K562 (cell line): ENCODE data around the gene PLA2G4C. TPM values are rescaled to one million over a fixed set of nuclear protein-coding genes. Genes with fewer than 3 reads are reported as not detected.

Experiments
- CHD2 ChIP-seq: IDR thresholded peaks from 2 replicates; pipeline ENCODE4 v1.6.1; 2011; ENCODE audit warnings: low read depth, low read length
- CHD4 ChIP-seq: fragments of 200-600 bp; sonication (generic); IDR thresholded peaks from 3 replicates; pipeline ENCODE4 v1.6.1; 2012; ENCODE audit warnings: low read depth, mild to moderate bottlenecking, mixed read lengths, low read length, inconsistent platforms; ENCODE audit not compliant: insufficient read depth, insufficient replicate concordance, poor library complexity, severe bottlenecking
- HDAC2 ChIP-seq: fragments of 450-650 bp; IDR thresholded peaks from 2 replicates; pipeline ENCODE4 v1.6.1; 2016; ENCODE audit warnings: mild to moderate bottlenecking
- ILK ChIP-seq: fragments of 450-650 bp; IDR thresholded peaks from 2 replicates; pipeline ENCODE4 v1.6.1; 2016; ENCODE audit warnings: missing genetic modification characterization, low read depth, mild to moderate bottlenecking, missing compliant biosample characterization, moderate library complexity, borderline replicate concordance
- NFYB ChIP-seq: IDR thresholded peaks from 2 replicates; pipeline ENCODE4 v1.6.1; 2011; ENCODE audit warnings: mild to moderate bottlenecking, moderate library complexity; ENCODE audit not compliant: insufficient read length; ENCODE audit errors: extremely low read depth
- NR3C1 ChIP-seq: sonication (generic); formaldehyde crosslinking; IDR thresholded peaks from 2 replicates; pipeline ENCODE4 v1.8.1; 2022; ENCODE audit warnings: missing genetic modification reagents
- SETDB1 ChIP-seq: IDR thresholded peaks from one replicate; pipeline ENCODE4 v1.6.1; 2012; ENCODE audit warnings: low read length, control low read depth, inconsistent platforms
- SMAD3 ChIP-seq: fragments of 450-650 bp; formaldehyde crosslinking; conservative IDR thresholded peaks from 2 replicates; pipeline ENCODE4 v1.4.0; 2020; ENCODE audit warnings: mild to moderate bottlenecking
- SMARCA4 ChIP-seq: fragments of 450-650 bp; IDR thresholded peaks from 2 replicates; pipeline ENCODE4 v1.6.1; 2016
- polyA plus RNA-seq, 8 experiments: library from polyadenylated mRNA; depleted of rRNA in 4 of 8; stranded (reverse) in 5 of 8; unstranded in 3 of 8; fragments of >200 nt; fragmentation: Nextera tagmentation in 2 of 8; fragmentation: Illumina TruSeq in 1 of 8; extraction: Ambion mirVana in 2 of 8; extraction: Trizol in 1 of 8; gene quantifications; 2 replicates each; pipeline versions ENCODE4 v1.2.1 to v1.2.3, GENCODE V29; 2011 to 2014; ENCODE audit warnings: inconsistent platforms in 1 of 8, missing spikeins in 1 of 8
- total RNA-seq, 7 experiments: library from RNA; depleted of rRNA in 6 of 7; stranded (reverse); fragments of >200 nt in 6 of 7; fragmentation: Illumina TruSeq in 2 of 7; extraction: Trizol in 2 of 7; gene quantifications; 2 replicates each; pipeline versions ENCODE4 v1.2.1 to v1.2.3, GENCODE V29; 2011 to 2021; ENCODE audit warnings: low replicate concordance in 1 of 7
- TF ChIP-seq, protein P1 (sequence below), 3 experiments: IDR thresholded peaks in 2 of 3; conservative IDR thresholded peaks in 1 of 3; 2 replicates each; pipeline ENCODE4 v1.5.1; 2011 to 2012; ENCODE audit warnings: low read length in 3 of 3, mild to moderate bottlenecking in 3 of 3, control low read depth in 2 of 3, improper control_type of control experiment in 1 of 3, inconsistent platforms in 1 of 3, low read depth in 1 of 3, mixed read lengths in 1 of 3, moderate library complexity in 1 of 3; ENCODE audit not compliant: insufficient read depth in 2 of 3
- TF ChIP-seq, protein P2 (sequence below): fragments of 250-450 bp; sonication (Bioruptor Pico); IDR thresholded peaks from 2 replicates; pipeline ENCODE4 v1.5.0; 2021; ENCODE audit warnings: mild to moderate bottlenecking, moderate library complexity
- TF ChIP-seq, protein P3 (sequence below), 2 experiments: fragments of 450-650 bp; formaldehyde crosslinking in 1 of 2; IDR thresholded peaks; 2 replicates each; pipeline versions ENCODE4 v1.4.0 to v1.6.1; 2014 to 2020; ENCODE audit warnings: mild to moderate bottlenecking in 2 of 2, borderline replicate concordance in 1 of 2, low read depth in 1 of 2

The PLA2G4C gene
- total and polyA plus RNA-seq, 9 of the 15 experiments (the other 6 are each of a cell fraction or from before 2014, with no cell fraction given): 0.27 to 0.35 (median 0.35) TPM; not detected in 6

DNA sequence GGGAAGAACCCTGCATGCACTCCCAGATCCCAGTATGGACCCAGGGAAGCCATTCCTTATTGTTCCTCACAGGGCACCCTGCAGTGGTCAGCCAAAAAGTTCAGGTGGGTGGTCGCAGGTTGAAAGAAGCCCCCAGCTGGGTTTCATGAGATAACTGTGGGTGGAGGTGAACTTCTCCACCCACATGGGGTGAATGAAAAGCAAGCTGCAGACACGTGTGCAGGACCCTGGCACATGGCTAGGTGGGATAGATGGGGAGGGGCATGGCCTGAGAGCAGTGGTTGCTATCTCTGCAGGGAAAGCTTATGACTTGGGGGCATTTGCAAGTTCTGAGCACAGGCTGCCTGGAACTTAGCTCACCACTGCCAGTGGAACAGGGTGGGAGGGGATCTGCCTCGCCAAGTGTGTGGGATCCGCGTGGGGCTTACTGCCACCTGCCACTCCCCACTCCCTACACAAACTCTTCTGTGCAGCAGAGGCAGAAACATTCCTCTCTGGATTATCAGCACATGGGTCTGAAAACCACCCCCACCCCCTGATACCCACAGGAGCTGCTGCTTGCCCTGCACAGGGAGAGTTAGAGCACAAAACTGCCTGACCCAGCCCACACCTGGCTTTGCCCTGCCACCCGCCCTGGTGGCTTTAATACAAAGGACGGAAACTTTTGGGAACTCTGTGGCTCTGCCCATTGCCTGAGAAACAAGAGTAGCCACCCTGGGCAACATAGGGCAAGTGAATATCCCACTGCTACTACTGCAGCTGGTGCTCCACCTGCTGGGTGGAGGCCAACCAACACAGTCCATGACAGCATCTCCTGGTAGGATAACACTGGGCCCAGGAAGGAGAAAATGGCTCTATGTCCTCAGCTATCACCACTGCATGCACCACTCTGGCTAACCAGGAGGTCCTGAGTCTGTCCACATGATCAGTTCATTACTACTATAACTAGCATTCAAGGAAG, 24.4 kb downstream of the PLA2G4C start (continued):
- TF ChIP-seq, protein P1, sequence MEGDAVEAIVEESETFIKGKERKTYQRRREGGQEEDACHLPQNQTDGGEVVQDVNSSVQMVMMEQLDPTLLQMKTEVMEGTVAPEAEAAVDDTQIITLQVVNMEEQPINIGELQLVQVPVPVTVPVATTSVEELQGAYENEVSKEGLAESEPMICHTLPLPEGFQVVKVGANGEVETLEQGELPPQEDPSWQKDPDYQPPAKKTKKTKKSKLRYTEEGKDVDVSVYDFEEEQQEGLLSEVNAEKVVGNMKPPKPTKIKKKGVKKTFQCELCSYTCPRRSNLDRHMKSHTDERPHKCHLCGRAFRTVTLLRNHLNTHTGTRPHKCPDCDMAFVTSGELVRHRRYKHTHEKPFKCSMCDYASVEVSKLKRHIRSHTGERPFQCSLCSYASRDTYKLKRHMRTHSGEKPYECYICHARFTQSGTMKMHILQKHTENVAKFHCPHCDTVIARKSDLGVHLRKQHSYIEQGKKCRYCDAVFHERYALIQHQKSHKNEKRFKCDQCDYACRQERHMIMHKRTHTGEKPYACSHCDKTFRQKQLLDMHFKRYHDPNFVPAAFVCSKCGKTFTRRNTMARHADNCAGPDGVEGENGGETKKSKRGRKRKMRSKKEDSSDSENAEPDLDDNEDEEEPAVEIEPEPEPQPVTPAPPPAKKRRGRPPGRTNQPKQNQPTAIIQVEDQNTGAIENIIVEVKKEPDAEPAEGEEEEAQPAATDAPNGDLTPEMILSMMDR (IDR thresholded peaks at IDR 0.05 in 2 of 3, conservative IDR thresholded peaks at IDR 0.05 in 1 of 3; ENCODE audit: insufficient read depth in 2 of 3, low read depth in 1 of 3, low read length in 3 of 3): peak; percentile 50 to 57 (median 52); a peak in 5 of 6 replicates
- no peak for TF ChIP-seq NR3C1 (CRISPR knock-in tag)
- no peak for TF ChIP-seq SMARCA4
- no peak for TF ChIP-seq NFYB
- TF ChIP-seq, protein P2, sequence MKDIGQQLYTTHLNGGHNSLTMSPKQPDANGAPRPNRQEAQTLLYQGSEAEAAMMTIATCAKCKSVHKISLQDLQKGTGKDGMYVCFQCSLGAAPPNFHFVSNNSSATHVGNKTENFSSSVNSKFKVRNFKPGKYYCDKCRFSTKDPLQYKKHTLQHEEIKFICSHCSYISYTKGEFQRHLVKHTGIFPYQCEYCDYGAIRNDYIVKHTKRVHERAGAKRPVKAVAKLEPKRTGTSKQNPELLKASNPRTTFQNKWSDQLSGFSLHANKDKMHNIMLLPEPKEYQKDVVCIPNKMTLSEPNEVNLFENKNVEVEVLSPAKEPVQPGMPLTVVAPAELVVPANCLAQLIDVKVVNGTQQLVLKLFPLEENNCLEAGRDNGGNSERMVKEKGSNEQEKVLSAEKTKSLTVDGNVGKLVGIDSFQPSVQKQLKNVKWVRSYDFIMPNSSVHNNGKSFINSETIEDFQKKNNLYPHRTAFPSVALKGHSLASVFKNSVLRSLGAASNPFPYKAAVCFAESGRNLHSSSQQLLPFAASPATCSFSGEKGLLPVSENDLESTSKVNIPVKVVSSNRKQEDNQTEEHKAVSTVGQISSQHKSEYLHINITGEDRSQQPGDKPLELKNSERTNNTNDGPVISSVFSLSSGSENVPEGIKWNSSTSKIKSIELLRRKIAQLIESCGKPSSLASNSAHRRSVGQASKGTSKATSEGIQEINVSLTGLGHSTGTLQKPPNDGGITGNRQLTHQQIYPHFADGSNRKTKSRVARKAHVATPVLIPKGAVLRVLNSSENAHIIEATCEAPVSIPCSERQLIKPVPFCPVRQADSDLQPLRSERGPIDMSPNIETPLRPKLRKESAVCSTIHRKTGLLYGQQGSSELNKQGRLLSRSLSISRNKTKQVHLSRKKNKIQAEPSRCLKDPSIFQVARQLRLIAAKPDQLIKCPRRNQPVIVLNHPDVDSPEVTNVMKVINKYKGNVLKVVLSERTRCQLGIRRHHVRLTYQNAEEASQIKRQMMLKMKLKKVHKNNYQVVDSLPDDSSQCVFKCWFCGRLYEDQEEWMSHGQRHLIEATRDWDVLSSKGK: no peak
- TF ChIP-seq ILK (tag): no peak
- TF ChIP-seq CHD4: no peak
- no peak for TF ChIP-seq SMAD3 (CRISPR knock-in tag)
- TF ChIP-seq SETDB1: no peak
- no peak for TF ChIP-seq CHD2
- no peak for TF ChIP-seq HDAC2
- TF ChIP-seq, protein P3, sequence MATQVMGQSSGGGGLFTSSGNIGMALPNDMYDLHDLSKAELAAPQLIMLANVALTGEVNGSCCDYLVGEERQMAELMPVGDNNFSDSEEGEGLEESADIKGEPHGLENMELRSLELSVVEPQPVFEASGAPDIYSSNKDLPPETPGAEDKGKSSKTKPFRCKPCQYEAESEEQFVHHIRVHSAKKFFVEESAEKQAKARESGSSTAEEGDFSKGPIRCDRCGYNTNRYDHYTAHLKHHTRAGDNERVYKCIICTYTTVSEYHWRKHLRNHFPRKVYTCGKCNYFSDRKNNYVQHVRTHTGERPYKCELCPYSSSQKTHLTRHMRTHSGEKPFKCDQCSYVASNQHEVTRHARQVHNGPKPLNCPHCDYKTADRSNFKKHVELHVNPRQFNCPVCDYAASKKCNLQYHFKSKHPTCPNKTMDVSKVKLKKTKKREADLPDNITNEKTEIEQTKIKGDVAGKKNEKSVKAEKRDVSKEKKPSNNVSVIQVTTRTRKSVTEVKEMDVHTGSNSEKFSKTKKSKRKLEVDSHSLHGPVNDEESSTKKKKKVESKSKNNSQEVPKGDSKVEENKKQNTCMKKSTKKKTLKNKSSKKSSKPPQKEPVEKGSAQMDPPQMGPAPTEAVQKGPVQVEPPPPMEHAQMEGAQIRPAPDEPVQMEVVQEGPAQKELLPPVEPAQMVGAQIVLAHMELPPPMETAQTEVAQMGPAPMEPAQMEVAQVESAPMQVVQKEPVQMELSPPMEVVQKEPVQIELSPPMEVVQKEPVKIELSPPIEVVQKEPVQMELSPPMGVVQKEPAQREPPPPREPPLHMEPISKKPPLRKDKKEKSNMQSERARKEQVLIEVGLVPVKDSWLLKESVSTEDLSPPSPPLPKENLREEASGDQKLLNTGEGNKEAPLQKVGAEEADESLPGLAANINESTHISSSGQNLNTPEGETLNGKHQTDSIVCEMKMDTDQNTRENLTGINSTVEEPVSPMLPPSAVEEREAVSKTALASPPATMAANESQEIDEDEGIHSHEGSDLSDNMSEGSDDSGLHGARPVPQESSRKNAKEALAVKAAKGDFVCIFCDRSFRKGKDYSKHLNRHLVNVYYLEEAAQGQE (IDR thresholded peaks at IDR 0.05; ENCODE audit: borderline replicate concordance): 0 out of 2 replicates have a peak, but pooled peaks have one; percentile 18
- TF ChIP-seq, protein P3 (CRISPR knock-in tag; IDR thresholded peaks at IDR 0.05; ENCODE audit: low read depth): no peak
